Stimulated activated CD8-positive, alpha-beta memory T cell treated with anti-CD3 and anti-CD28 coated beads, Interleukin-4, amount 100 ng/mL, for 24 hours (primary cell): ENCODE data around the gene MGAT4C.

ENCODE experiments used
- DNase-seq: peaks from one replicate; pipeline ENCODE4 v3.0.0-alpha.2; 2020; ENCODE audit warnings: low read depth

The MGAT4C gene

GRCh38 chr12:85975716-85976115, 280.5 kb downstream of the MGAT4C start:
- DNase-seq: no peak

GRCh38 chr12:85971800-85972199, 284.4 kb downstream of the MGAT4C start:
- no peak for DNase-seq

GRCh38 chr12:85968606-85969005, 287.6 kb downstream of the MGAT4C start:
- no peak for DNase-seq

GRCh38 chr12:85963326-85963725, 292.9 kb downstream of the MGAT4C start:
- DNase-seq: no peak

- DNase-seq: no peak
Measured at GRCh38 chr12:85956081-85956480, 300.1 kb downstream of the MGAT4C start.

GRCh38 chr12:85955127-85955526, 301.1 kb downstream of the MGAT4C start:
- DNase-seq: no peak

GRCh38 chr12:85951823-85952222, 304.4 kb downstream of the MGAT4C start:
- DNase-seq: no peak

GRCh38 chr12:85949253-85949652, 306.9 kb downstream of the MGAT4C start:
- no peak for DNase-seq

GRCh38 chr12:85948340-85948739, 307.9 kb downstream of the MGAT4C start:
- DNase-seq: no peak

- DNase-seq: no peak
Measured at GRCh38 chr12:85947286-85947685, 308.9 kb downstream of the MGAT4C start.

- DNase-seq: no peak
Measured at GRCh38 chr12:85946375-85946774, 309.8 kb downstream of the MGAT4C start.

- no peak for DNase-seq
Measured at GRCh38 chr12:85927166-85927565, 329.0 kb downstream of the MGAT4C start.

GRCh38 chr12:85923767-85924331, 332.3 kb downstream of the MGAT4C start:
- no peak for DNase-seq

GRCh38 chr12:85920324-85920947, 335.8 kb downstream of the MGAT4C start:
- DNase-seq: no peak
